ENCODE results near the gene PTPRN2. TPM values are rescaled to one million over a fixed set of nuclear protein-coding genes. Genes with fewer than 3 reads are reported as not detected.

The PTPRN2 gene
- total RNA-seq, 4 donors from 2014 or later: 2.0 to 9.5 (median 2.6) TPM

DNA sequence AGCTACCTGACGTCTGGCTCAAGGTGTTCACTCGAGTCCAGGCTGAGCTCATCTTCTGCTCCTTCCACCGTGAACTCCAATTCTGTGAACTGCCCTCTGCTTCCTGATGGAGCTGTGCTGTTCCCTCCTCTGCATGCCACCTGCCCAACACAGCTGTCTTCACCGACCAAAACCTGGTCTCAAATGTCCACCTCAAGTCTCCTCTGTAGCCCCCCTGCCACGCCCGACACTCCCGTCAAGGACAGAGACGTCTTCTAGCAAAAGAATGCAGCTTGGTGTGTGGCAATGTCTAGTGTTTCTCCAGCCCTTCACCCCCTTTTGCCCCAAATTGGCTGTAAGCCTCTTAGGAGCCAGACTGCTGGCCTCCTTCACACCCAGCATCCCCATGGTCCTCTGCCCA, 945.8 kb downstream of the PTPRN2 start:
- DNase-seq (ENCODE audit: low spot score) (no peak), ATAC-seq (ENCODE audit: low FRiP score) (no peak)
- TF ChIP-seq, protein P1, sequence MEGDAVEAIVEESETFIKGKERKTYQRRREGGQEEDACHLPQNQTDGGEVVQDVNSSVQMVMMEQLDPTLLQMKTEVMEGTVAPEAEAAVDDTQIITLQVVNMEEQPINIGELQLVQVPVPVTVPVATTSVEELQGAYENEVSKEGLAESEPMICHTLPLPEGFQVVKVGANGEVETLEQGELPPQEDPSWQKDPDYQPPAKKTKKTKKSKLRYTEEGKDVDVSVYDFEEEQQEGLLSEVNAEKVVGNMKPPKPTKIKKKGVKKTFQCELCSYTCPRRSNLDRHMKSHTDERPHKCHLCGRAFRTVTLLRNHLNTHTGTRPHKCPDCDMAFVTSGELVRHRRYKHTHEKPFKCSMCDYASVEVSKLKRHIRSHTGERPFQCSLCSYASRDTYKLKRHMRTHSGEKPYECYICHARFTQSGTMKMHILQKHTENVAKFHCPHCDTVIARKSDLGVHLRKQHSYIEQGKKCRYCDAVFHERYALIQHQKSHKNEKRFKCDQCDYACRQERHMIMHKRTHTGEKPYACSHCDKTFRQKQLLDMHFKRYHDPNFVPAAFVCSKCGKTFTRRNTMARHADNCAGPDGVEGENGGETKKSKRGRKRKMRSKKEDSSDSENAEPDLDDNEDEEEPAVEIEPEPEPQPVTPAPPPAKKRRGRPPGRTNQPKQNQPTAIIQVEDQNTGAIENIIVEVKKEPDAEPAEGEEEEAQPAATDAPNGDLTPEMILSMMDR (IDR thresholded peaks at IDR 0.05): no peak

DNA sequence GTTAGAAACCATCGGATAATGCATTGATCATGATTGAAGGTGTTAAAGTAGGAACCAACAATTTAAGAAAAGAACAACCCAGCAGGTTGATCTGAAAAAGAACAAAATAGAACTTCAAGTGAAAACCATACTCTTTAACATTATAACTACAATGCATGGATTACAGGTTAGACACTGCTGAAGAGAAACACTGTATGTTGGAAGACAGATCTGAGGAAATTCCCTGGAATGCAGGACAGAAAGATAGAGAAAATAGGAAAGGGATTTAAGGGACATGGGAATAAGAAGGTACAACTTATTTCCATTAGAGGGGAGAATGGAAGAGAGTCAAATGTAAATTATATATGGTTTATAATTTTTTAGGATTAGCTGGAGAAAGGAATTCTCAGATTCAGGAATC, 947.5 kb downstream of the PTPRN2 start:
- no peak for DNase-seq (ENCODE audit: low spot score)
- no peak for ATAC-seq (ENCODE audit: low FRiP score)
- TF ChIP-seq, protein P1 (IDR thresholded peaks at IDR 0.05): no peak

- DNase-seq (ENCODE audit: low spot score) (no peak), ATAC-seq (ENCODE audit: low FRiP score) (no peak)
- TF ChIP-seq, protein P1 (IDR thresholded peaks at IDR 0.05): no peak
Measured at GRCh38 chr7:157638563-157638962, 949.1 kb downstream of the PTPRN2 start.

- DNase-seq (ENCODE audit: low spot score): no peak
- TF ChIP-seq, protein P1 (IDR thresholded peaks at IDR 0.05): no peak
- no peak for ATAC-seq (ENCODE audit: low FRiP score)
Measured at GRCh38 chr7:157637216-157637949, 950.2 kb downstream of the PTPRN2 start.

DNA sequence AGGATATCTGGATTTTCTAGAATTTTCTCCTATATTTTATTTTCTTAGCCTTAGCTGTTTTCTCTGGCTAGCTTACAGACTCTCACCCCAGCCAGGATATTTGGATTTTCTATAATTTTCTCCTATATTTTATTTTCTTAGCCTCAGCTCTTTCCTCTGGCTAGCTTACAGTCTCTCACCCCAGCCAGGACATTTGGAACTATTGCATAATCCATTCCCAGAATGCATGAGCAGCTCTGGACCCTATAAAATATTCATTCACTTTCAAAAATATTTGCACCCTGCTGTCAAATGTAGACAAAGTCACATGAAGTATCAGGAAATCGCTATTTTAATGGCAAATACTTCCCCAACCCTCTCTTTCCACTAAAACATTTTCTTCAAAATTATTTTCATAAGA, 952.0 kb downstream of the PTPRN2 start:
- DNase-seq (ENCODE audit: low spot score) (no peak), ATAC-seq (ENCODE audit: low FRiP score) (no peak)
- TF ChIP-seq, protein P1 (IDR thresholded peaks at IDR 0.05): no peak

GRCh38 chr7:157635148-157635500, 952.5 kb downstream of the PTPRN2 start:
- ATAC-seq (ENCODE audit: low FRiP score) (no peak), DNase-seq (ENCODE audit: low spot score) (no peak)

More at GRCh38 chr7:157635148-157635500, 952.5 kb downstream of the PTPRN2 start:
- TF ChIP-seq, protein P1 (IDR thresholded peaks at IDR 0.05): no peak

Data from omental fat pad (tissue), 4 donors.